NCI-H1092 treated with DMSO at 0.1 percent for 48 hours (cell line): ENCODE measurements around the gene UMOD.

Experiments used
- DNase-seq: peaks from one replicate; lab custom pipeline; 2025; lab: John Stamatoyannopoulos, UW

UMOD gene

GRCh38 chr16:20352615-20353014 is at the start of gene UMOD:
Gene UMOD, minus strand, starts transcription at chr16:20352715. Its CDS starts 1,978 bp downstream, at chr16:20350737.
- DNase-seq, result no peak

- no peak for DNase-seq
Measured at GRCh38 chr16:20401475-20402016, 49.0 kb upstream of the UMOD start.

- DNase-seq, result no peak
Measured at GRCh38 chr16:20401066-20401465, 48.6 kb upstream of the UMOD start.

DNA sequence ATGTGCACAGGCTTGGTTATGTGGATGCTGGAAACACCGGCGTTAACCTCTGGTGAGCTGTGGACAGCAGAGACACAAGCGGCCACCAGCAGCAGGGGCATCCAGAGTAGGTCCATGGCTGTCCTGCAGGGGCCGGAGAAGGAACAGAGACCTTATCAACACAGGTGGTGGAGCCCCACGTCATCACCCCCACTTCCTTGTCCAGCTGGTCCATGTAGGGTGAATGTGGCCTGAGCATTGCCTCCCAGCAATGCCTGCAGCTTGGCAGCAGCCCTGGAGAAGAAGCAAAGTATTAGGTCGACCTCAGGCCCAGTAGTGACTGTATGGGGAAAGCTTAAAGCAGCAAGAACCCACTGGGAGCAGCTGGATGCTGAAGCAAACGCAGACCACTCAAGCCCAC is 46.7 kb upstream of the UMOD start:
- DNase-seq, result no peak

- no peak for DNase-seq
Measured at GRCh38 chr16:20398603-20399002, 46.1 kb upstream of the UMOD start.

- DNase-seq, result no peak
Measured at GRCh38 chr16:20397468-20398074, 45.1 kb upstream of the UMOD start.

GRCh38 chr16:20396846-20397467 is 44.4 kb upstream of the UMOD start:
- no peak for DNase-seq

DNA sequence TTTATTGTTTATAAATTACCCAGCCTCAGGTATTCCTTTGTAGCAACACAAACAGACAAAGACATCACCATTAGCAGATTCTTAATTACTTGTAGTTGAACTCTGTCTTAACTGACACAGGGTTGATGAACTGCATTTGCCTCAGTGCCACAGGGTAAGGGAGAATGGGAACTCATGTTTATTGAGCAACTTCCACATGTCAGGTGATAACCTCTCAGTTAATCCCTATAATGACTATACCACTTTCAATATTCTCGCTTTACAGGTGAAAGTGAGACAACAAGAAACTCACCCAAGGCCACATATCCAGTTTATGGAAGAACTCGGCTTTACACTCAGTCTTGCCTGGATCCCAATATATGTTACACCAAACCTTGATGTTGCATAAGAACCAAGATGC is 43.4 kb upstream of the UMOD start:
- DNase-seq, result no peak

- no peak for DNase-seq
Measured at GRCh38 chr16:20393801-20394577, 41.5 kb upstream of the UMOD start.

DNA sequence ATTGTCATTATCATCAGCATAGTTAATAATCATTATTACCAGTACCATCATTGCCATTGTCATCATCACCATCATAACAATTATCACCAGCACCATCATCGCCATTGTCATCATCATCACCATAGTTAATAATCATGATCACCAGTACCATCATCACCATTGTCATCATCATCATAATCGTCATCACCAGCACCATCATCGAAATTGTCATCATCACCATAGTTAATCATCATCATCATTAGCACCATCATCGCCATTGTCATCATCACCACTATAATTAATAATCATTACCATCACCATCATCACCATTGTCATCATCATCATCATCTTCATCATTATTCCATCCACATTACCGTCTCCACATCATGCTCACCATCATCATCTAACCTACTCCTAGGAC is 38.5 kb upstream of the UMOD start:
- no peak for DNase-seq

- DNase-seq, result no peak
Measured at GRCh38 chr16:20388854-20389253, 36.3 kb upstream of the UMOD start.

GRCh38 chr16:20387978-20388377 is 35.5 kb upstream of the UMOD start:
- DNase-seq, result no peak

- peak; percentile 49 for DNase-seq
Measured at GRCh38 chr16:20385844-20386832, 33.6 kb upstream of the UMOD start.

DNA sequence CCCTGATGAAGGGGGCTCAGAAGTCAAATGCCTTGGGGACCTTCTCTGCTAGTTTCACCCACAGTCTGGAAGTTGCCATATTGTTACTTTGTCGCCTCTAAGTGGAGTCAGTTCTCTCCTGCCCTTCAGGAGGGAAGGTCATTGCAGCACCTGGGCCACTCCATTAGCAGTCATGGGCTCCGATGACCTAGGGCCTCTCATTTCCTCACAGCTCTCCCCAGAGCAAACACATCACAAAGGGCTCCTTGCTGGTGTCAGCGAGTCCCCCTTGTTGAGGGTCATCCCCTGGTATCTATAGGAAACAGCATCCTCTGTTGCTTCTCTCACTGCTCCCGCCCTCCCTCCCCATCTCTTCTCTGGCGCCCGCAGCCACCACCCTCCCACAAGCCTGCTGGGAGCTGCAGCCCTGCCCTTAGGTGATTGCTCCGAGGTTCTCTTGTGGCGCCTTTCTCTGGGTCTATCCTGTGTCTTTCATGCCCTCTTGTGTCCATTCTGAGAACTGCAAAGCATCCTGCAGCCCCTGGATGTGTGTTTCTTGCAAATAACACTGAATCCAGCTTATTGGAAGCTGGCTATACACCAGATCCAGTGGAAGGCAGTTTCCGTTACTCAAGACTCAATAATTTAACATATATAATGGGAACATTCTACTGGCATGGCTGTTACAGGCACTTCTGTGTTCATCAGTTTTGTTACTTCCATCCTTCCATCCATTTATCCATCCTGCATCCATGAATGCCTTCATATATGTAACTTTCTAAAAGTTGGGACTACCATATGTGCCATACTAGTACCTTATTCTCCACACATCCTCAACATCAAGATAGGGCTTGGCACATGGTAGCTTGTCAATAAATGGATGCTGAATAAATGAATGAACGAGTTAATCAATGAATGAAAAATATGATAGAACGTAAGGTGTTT is 30.9 kb upstream of the UMOD start:
- DNase-seq, result peak; percentile 78

GRCh38 chr16:20382202-20382948 is 29.9 kb upstream of the UMOD start:
- DNase-seq, result no peak

GRCh38 chr16:20380782-20381181 is 28.3 kb upstream of the UMOD start:
- DNase-seq, result no peak

GRCh38 chr16:20377181-20377580 is 24.7 kb upstream of the UMOD start:
- no peak for DNase-seq

GRCh38 chr16:20372701-20373100 is 20.2 kb upstream of the UMOD start:
- DNase-seq, result no peak

DNA sequence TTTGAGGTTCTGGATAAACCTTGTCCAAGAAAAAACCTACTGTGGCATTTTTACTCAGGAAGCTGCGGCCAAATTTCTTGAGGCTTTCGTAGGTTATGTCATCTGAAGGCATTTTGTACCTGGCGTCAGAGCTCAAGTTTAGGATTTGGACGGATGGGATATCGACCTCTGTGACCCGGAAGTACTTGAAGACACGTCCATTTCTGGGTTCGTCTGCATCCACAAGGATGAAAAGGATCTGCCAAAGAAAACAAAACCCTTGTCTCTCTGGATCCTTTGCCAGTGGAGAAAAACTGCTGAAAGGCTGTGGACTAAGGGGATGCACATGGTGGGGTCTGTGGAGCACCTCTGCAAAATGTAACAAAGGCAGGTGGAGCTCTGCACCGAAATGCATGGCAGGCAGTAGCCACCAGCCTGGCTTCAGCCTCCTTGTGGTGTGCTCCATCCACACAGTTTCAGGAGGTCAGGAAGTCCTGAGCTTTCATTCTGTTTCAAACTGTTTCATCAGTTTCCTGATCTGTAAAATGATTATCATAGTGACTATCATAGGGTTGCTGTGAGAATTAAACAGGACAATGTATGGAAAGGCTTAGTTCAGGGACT is 17.0 kb upstream of the UMOD start:
- DNase-seq, result no peak

DNA sequence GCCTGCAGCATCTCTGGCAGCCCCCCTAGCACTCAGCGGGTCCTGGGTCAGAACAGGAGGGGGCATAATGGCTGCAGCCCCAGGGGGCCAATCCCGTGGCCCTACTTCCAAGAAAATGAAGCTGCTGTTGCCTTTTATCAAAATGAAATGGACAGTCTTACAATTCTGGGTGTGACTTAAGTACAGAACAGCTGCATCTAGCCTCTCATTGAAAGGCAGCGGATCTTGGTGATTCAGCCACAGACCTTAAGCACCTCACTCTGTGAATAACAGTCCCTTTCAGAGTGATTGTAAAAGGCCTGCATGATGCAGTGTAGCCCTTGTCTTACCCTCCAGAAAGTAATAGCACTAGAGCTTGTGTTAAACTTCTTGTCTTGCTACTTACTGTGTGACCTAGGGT is 11.5 kb upstream of the UMOD start:
- DNase-seq, result no peak
